HCEC 1CT (cell line): ENCODE measurements around the gene H1-8.
"Not testable (repeated sequence)": the region's sequence is repeated elsewhere in the genome, so short reads cannot be mapped to it uniquely, and the experiment has no call there.

Experiments
- DNase-seq: peaks from one replicate; pipeline ENCODE4 v3.0.0-alpha.2; 2017

The H1-8 gene

GRCh38 chr3:129515108-129515820 lies 27.7 kb upstream of the H1-8 start:
- DNase-seq: not testable (repeated sequence)

- not testable (repeated sequence) for DNase-seq
These were observed 27.0 kb upstream of the H1-8 start for GRCh38 chr3:129515821-129516432.

- DNase-seq: no peak
These were observed 25.5 kb upstream of the H1-8 start for GRCh38 chr3:129517516-129517915.

DNA sequence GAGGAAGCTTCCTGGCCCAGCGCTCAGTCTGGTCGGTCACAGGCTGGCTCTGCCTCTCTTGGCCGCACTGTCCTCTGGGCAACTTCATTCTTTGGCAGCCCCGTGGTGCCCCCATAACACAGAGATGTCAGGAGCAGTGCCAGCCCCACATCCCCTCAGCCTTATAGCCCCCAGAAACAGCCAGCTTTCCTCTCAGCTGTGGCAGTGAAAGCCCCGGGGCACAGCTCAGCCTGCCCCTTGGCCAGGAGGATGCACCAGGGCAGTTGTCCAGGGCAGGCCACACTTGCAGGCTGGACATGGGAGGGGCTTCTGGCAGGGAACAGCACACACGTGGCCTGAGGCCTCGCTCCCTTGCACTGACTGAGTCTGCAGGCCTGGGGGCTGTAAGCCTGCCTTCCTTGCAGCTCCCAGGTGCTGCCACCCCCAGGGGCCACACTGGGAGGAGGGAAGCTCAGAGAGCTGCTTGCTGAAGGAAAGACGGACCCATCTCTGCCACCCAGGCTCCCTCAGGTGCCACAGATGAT lies 24.9 kb upstream of the H1-8 start:
- no peak for DNase-seq

DNA sequence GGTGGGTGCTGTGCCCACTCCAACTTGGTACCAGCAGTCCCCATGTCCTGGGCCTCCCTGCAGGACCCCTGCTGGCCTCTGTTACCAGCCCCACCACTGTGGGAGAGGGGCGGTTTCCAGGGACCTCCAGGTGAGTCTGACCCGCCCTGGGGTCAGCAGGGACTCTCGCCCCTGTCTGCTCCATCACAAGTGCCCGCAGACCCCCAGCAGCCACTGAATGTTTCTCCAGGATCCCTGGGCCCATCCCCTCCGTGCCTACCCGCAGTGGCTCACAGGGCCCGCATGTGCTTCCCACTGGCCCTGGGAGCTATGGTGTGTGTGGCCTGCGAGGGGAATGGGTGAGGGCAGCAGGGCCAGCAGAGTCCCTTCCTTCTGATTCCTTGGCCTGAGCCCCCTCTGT lies 24.4 kb upstream of the H1-8 start:
- no peak for DNase-seq

DNA sequence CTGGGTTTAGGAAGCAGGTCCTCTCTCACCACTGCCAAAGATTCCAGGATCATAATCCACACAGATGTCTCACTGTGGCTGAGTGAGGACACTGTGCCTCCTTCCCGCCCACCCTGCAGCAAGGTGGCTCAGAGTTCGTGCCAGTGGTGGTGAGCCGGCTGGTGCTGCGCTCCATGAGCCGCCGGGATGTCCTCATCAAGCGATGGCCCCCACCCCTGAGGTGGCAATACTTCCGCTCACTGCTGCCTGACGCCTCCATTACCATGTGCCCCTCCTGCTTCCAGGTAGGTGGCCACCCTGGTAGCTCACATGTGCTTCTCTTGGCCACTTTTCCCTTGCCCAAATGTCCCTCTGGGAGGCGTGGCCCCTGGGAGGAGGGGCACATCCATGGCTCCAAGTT lies 23.5 kb upstream of the H1-8 start:
- DNase-seq: no peak

DNA sequence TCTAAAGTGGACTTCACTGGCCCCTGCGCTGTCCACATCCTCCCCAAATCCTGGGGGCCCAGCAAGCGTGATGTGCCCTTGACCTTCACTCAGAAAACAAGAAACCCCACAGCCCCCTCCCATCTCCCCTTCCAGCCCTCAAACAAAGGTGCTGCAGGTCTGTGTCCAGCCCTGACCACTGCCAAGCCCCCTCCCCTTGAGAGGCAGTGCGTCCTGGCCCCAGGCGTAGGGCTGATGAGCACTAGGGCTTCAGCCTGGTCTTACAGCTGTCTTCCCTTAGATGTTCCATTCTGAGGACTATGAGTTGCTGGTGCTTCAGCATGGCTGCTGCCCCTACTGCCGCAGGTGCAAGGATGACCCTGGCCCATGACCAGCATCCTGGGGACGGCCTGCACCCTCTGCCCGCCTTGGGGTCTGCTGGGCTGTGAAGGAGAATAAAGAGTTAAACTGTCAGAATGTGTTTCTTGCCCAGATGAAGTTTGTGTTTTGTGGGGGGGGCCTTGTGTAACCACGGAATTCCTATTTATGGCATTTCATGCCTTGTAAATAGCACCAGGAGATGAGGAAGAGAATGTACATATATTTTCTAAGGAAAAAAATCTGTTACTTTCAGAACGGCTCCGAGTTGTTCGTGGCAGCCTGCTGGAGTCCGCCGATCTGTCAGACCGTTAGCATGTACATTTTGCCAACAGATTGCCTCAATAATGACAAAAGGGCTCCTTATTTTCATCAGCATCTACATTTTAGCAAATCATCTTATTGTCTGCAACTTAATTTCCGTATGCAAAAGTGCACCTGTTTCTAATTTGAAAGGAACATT lies 22.9 kb upstream of the H1-8 start:
- no peak for DNase-seq

GRCh38 chr3:129520960-129521359 lies 22.0 kb upstream of the H1-8 start:
- DNase-seq: no peak

DNA sequence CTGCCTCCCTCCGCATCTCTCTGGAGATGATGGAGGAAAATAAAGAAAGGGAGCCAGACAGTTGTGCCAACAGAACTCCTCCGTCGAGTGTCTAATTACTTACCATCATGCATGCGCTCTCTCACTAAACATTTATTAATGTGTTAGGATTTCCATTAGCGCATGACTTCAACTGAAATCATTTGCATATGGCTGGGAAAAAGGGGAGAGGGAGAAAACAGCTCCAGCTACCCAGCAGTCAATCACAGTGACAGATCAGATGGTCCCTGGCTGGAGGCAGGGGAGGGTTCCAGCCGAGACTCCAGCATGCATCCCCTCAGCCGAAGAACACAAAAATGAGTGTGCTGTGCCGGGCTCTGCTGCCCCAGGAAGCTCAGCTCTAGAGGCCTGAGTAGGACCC lies 21.4 kb upstream of the H1-8 start:
- no peak for DNase-seq

- no peak for DNase-seq
These were observed 20.0 kb upstream of the H1-8 start for GRCh38 chr3:129522953-129523352.

GRCh38 chr3:129524081-129524480 lies 18.9 kb upstream of the H1-8 start:
- DNase-seq: no peak

DNA sequence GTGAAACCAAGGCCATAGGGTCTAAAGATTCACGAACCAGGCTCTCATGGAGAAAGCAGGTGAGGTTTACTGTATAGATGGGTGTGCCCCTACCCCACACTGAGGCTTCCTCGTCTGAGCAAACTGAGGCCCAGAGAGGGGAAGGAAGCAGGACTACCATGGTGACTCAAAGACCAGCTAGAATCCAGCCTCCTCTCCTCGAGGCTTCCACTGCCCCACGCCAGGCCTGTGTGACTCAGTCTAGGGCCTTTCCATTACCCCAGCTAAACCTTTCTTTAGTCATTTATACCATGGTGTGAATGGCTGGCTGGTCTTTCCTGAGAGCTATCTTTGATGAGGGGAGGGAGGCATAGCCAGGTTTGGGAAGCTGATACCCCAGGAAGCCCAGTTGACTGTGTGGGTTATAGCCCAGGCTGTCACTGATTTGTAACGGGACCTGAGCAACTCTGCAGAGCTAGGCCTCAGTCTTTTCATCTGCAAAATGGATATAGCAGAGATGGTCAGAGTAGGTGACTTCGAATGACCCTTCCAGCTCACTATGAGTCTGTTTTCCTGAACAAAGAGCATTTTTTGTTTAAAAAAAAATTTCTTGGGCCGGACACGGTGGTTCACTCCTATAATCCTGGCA lies 17.5 kb upstream of the H1-8 start:
- peak; percentile 56 for DNase-seq

- no peak for DNase-seq
These were observed 16.7 kb upstream of the H1-8 start for GRCh38 chr3:129526121-129526900.

GRCh38 chr3:129527262-129527661 lies 15.7 kb upstream of the H1-8 start:
- no peak for DNase-seq

DNA sequence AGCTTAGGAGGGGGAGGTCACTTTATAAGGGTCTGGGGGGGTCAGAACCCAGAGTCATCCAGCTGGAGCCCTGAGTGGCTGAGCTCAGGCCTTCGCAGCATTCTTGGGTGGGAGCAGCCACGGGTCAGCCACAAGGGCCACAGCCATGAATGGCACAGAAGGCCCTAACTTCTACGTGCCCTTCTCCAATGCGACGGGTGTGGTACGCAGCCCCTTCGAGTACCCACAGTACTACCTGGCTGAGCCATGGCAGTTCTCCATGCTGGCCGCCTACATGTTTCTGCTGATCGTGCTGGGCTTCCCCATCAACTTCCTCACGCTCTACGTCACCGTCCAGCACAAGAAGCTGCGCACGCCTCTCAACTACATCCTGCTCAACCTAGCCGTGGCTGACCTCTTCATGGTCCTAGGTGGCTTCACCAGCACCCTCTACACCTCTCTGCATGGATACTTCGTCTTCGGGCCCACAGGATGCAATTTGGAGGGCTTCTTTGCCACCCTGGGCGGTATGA lies 14.3 kb upstream of the H1-8 start, which contains the start of gene RHO:
RHO (plus strand) TSS at position 51 of the 512 bp plus-strand sequence; CDS start at position 146, 95 bp downstream.
- DNase-seq: no peak

- DNase-seq: no peak
These were observed 13.4 kb upstream of the H1-8 start for GRCh38 chr3:129529436-129530210.

GRCh38 chr3:129530251-129530791 lies 12.7 kb upstream of the H1-8 start:
- no peak for DNase-seq

DNA sequence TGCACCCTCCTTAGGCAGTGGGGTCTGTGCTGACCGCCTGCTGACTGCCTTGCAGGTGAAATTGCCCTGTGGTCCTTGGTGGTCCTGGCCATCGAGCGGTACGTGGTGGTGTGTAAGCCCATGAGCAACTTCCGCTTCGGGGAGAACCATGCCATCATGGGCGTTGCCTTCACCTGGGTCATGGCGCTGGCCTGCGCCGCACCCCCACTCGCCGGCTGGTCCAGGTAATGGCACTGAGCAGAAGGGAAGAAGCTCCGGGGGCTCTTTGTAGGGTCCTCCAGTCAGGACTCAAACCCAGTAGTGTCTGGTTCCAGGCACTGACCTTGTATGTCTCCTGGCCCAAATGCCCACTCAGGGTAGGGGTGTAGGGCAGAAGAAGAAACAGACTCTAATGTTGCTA lies 12.2 kb upstream of the H1-8 start:
- no peak for DNase-seq

DNA sequence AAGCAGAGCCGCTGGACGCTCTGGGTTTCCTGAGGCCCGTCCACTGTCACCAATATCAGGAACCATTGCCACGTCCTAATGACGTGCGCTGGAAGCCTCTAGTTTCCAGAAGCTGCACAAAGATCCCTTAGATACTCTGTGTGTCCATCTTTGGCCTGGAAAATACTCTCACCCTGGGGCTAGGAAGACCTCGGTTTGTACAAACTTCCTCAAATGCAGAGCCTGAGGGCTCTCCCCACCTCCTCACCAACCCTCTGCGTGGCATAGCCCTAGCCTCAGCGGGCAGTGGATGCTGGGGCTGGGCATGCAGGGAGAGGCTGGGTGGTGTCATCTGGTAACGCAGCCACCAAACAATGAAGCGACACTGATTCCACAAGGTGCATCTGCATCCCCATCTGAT lies 11.3 kb upstream of the H1-8 start:
- DNase-seq: no peak

DNA sequence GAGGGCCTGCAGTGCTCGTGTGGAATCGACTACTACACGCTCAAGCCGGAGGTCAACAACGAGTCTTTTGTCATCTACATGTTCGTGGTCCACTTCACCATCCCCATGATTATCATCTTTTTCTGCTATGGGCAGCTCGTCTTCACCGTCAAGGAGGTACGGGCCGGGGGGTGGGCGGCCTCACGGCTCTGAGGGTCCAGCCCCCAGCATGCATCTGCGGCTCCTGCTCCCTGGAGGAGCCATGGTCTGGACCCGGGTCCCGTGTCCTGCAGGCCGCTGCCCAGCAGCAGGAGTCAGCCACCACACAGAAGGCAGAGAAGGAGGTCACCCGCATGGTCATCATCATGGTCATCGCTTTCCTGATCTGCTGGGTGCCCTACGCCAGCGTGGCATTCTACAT lies 10.7 kb upstream of the H1-8 start:
- no peak for DNase-seq

GRCh38 chr3:129533406-129533805 lies 9.6 kb upstream of the H1-8 start:
- no peak for DNase-seq
